ENCODE results near the gene AP5Z1. TPM values are rescaled to one million over a fixed set of nuclear protein-coding genes. Genes with fewer than 3 reads are reported as not detected.

The AP5Z1 gene
- total RNA-seq, 1 experiment from 2014 or later: 38.3 TPM

DNA sequence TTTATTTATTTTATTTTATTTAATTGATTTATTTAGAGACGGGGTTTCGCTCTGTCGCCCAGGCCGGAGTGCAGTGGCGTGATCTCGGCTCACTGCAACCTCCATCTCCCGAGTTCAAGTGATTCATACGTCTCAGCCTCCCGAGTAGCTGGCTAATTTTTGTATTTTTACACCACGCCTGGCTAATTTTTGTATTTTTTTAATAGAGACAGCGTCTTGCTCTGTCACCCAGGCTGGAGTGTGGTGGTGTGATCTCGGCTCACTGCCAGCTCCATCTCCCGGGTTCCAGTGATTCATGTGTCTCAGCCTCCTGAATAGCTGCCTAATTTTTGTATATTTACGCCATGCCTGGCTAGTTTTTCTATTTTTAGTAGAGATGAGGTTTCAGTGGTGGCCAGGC, 34.2 kb downstream of the AP5Z1 start:
- H3K4ac ChIP-seq (ENCODE audit: low read depth, low read length): no peak overlapping the region
- no peak overlapping the region for H4K91ac ChIP-seq (ENCODE audit: insufficient read length, low read depth, low read length)
- no peaks in the 10 kb centered on the region for H3K79me1 ChIP-seq (ENCODE audit: insufficient read depth, low read depth, low read length, poor library complexity, severe bottlenecking)
- H3K56ac ChIP-seq (ENCODE audit: insufficient read length, low read depth, low read length): no peak overlapping the region
- H3K27me3 Mint-ChIP-seq (ENCODE audit: low read depth): peaks cover 13% of the 10 kb centered on the region
- no peaks in the 10 kb centered on the region for H3K79me2 ChIP-seq (ENCODE audit: insufficient read depth, low read length)
- no peak overlapping the region for H2BK120ac ChIP-seq (ENCODE audit: low read depth, low read length, poor library complexity, severe bottlenecking)
- H2AFZ ChIP-seq (ENCODE audit: low read length): no peak overlapping the region
- peaks cover 0 to 10% (median 0%) of the 10 kb centered on the region in 3 experiments; a peak in 2 of 7 replicates for H3K36me3 Mint-ChIP-seq (ENCODE audit: insufficient read depth in 1 of 3, low read depth in 3 of 3)
- no peak overlapping the region for H3K9ac ChIP-seq (ENCODE audit: extremely low read depth, insufficient read length, low read length)
- H3K4me1 Mint-ChIP-seq: peaks cover 0 to 13% of the 10 kb centered on the region in 2 experiments; a peak in 3 of 4 replicates
- no peak overlapping the region for H2BK12ac ChIP-seq (ENCODE audit: insufficient read length, low read depth, low read length)
- no peak overlapping the region for H3K18ac ChIP-seq (ENCODE audit: insufficient read length, low read depth, low read length)
- H4K20me1 ChIP-seq (ENCODE audit: control insufficient read depth, insufficient read depth, insufficient read length): no peaks in the 10 kb centered on the region
- H2BK20ac ChIP-seq (ENCODE audit: low read depth, low read length, poor library complexity, severe bottlenecking): no peak overlapping the region
- no peak overlapping the region for H3K27ac Mint-ChIP-seq
- H2BK15ac ChIP-seq (ENCODE audit: low read depth, low read length): no peak overlapping the region
- H3K14ac ChIP-seq (ENCODE audit: insufficient read depth, low read length): no peak overlapping the region
- H3K4me3 Mint-ChIP-seq: no peak overlapping the region
- H3T11ph ChIP-seq (ENCODE audit: low read length): no peak overlapping the region
- no peak overlapping the region for H3K27ac ChIP-seq (ENCODE audit: insufficient read length, low read depth, low read length)
- WGBS (ENCODE audit: extremely low coverage, insufficient read length, low lambda C conversion rate): no CpG with 5 or more reads among the region's 14 CpGs
- H3K4me2 ChIP-seq (ENCODE audit: insufficient read depth, insufficient read length, low read length): no peak overlapping the region
- H4K8ac ChIP-seq (replicated peaks; ENCODE audit: insufficient read length, low read depth, low read length): no peak overlapping the region
- peaks cover 1 to 6% of the 10 kb centered on the region in 2 experiments; a peak in 2 of 5 replicates for H3K9me3 Mint-ChIP-seq
- no peak for DNase-seq
- H3K9me3 ChIP-seq (ENCODE audit: control insufficient read depth, low read depth, low read length): no peaks in the 10 kb centered on the region
- H3K23me2 ChIP-seq (ENCODE audit: insufficient read length, low read depth, low read length, poor library complexity, severe bottlenecking): no peaks in the 10 kb centered on the region
- H3K27me3 ChIP-seq (ENCODE audit: insufficient read depth, low read length): no peaks in the 10 kb centered on the region
- TF ChIP-seq, protein P1, sequence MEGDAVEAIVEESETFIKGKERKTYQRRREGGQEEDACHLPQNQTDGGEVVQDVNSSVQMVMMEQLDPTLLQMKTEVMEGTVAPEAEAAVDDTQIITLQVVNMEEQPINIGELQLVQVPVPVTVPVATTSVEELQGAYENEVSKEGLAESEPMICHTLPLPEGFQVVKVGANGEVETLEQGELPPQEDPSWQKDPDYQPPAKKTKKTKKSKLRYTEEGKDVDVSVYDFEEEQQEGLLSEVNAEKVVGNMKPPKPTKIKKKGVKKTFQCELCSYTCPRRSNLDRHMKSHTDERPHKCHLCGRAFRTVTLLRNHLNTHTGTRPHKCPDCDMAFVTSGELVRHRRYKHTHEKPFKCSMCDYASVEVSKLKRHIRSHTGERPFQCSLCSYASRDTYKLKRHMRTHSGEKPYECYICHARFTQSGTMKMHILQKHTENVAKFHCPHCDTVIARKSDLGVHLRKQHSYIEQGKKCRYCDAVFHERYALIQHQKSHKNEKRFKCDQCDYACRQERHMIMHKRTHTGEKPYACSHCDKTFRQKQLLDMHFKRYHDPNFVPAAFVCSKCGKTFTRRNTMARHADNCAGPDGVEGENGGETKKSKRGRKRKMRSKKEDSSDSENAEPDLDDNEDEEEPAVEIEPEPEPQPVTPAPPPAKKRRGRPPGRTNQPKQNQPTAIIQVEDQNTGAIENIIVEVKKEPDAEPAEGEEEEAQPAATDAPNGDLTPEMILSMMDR (conservative IDR thresholded peaks at IDR 0.05): no peak
- no peak overlapping the region for H2BK5ac ChIP-seq (ENCODE audit: insufficient read length, low read length)
- no peak overlapping the region for H2AK5ac ChIP-seq (ENCODE audit: insufficient read length, low read length)
- no peaks in the 10 kb centered on the region for H3K4me1 ChIP-seq (ENCODE audit: insufficient read depth, low read length)
- H4K5ac ChIP-seq (ENCODE audit: insufficient read length, low read depth, low read length): no peak overlapping the region
- H3K23ac ChIP-seq (ENCODE audit: insufficient read length, low read depth, low read length): no peak overlapping the region

Data from H9 (cell line).